Astrocyte (in vitro differentiated cells and primary cell): ENCODE data around the gene HES5. TPM values are rescaled to one million over a fixed set of nuclear protein-coding genes. Genes with fewer than 3 reads are reported as not detected.

ENCODE experiments used
- DNase-seq: peaks from one replicate; pipeline ENCODE4 v3.0.0-alpha.2; 2010; ENCODE audit warnings: low read depth
- FAIRE-seq: peaks from 2 replicates; lab custom pipeline; 2011; peaks lifted over from hg19 to GRCh38; lab: Jason Lieb, UNC
- H2AFZ ChIP-seq: 2 replicates; pipeline ENCODE4 v1.6.0; 2012; ENCODE audit warnings: low read depth, low read length, inconsistent platforms
- H3K27ac ChIP-seq: 2 replicates; pipeline ENCODE4 v1.5.1; 2011; ENCODE audit warnings: low read depth, low read length, inconsistent platforms
- H3K27me3 ChIP-seq: 2 replicates; pipeline ENCODE4 v1.6.0; 2011; ENCODE audit warnings: low read length, inconsistent platforms; ENCODE audit not compliant: insufficient read depth
- H3K36me3 ChIP-seq: 2 replicates; pipeline ENCODE4 v1.5.1; 2011; ENCODE audit warnings: low read length, inconsistent platforms; ENCODE audit not compliant: insufficient read depth
- H3K4me1 ChIP-seq: 2 replicates; pipeline ENCODE4 v1.5.1; 2011; ENCODE audit warnings: low read length, inconsistent platforms; ENCODE audit not compliant: insufficient read depth
- H3K4me2 ChIP-seq: 2 replicates; pipeline ENCODE4 v1.6.0; 2012; ENCODE audit warnings: low read length, inconsistent platforms
- H3K4me3 ChIP-seq: 2 replicates; pipeline ENCODE4 v1.5.1; 2011; ENCODE audit warnings: low read depth, mild to moderate bottlenecking, low read length, inconsistent platforms; ENCODE audit not compliant: insufficient read depth
- H3K79me2 ChIP-seq: 2 replicates; pipeline ENCODE4 v1.6.0; 2012; ENCODE audit warnings: mild to moderate bottlenecking, low read length, inconsistent platforms; ENCODE audit not compliant: insufficient read depth
- H3K9ac ChIP-seq: 2 replicates; pipeline ENCODE4 v1.6.0; 2012; ENCODE audit warnings: mild to moderate bottlenecking, low read length, inconsistent platforms
- H3K9me3 ChIP-seq: 2 replicates; pipeline ENCODE4 v1.5.1; 2012; ENCODE audit warnings: low read depth, mild to moderate bottlenecking, low read length, inconsistent platforms; ENCODE audit not compliant: insufficient read depth
- H4K20me1 ChIP-seq: 2 replicates; pipeline ENCODE4 v1.6.0; 2012; ENCODE audit warnings: low read length, inconsistent platforms; ENCODE audit not compliant: insufficient read depth
- H3K27ac Mint-ChIP-seq: one replicate; pipeline ENCODE4 v1.8.0; 2021; ENCODE audit warnings: mild to moderate bottlenecking, mixed read lengths; ENCODE audit not compliant: unreplicated experiment
- H3K27me3 Mint-ChIP-seq: one replicate; pipeline ENCODE4 v1.8.0; 2021; ENCODE audit warnings: low read depth, mixed read lengths; ENCODE audit not compliant: unreplicated experiment
- H3K36me3 Mint-ChIP-seq: one replicate; pipeline ENCODE4 v1.8.0; 2021; ENCODE audit warnings: low read depth, mixed read lengths; ENCODE audit not compliant: unreplicated experiment
- H3K4me1 Mint-ChIP-seq: one replicate; pipeline ENCODE4 v1.8.0; 2021; ENCODE audit warnings: low read depth, mixed read lengths; ENCODE audit not compliant: unreplicated experiment
- H3K4me3 Mint-ChIP-seq: one replicate; pipeline ENCODE4 v1.8.0; 2021; ENCODE audit warnings: mild to moderate bottlenecking, moderate library complexity, mixed read lengths; ENCODE audit not compliant: unreplicated experiment
- H3K9me3 Mint-ChIP-seq: one replicate; pipeline ENCODE4 v1.8.0; 2021; ENCODE audit warnings: mild to moderate bottlenecking, mixed read lengths; ENCODE audit not compliant: unreplicated experiment
- EZH2 ChIP-seq: IDR thresholded peaks from 2 replicates; pipeline ENCODE4 v1.6.1; 2012; ENCODE audit warnings: mild to moderate bottlenecking, low read length, inconsistent platforms; ENCODE audit not compliant: insufficient read depth
- total RNA-seq: library from RNA; stranded (reverse); gene quantifications from 2 replicates; pipeline ENCODE4 v1.2.1, GENCODE V29; 2021
- TF ChIP-seq, protein P1 (sequence below): IDR thresholded peaks from 2 replicates; pipeline ENCODE4 v1.5.1; 2011; ENCODE audit warnings: low read depth, mild to moderate bottlenecking, inconsistent platforms, low read length, moderate library complexity; ENCODE audit not compliant: insufficient read depth

Gene HES5
- total RNA-seq, 1 donor from 2014 or later = not detected

DNA sequence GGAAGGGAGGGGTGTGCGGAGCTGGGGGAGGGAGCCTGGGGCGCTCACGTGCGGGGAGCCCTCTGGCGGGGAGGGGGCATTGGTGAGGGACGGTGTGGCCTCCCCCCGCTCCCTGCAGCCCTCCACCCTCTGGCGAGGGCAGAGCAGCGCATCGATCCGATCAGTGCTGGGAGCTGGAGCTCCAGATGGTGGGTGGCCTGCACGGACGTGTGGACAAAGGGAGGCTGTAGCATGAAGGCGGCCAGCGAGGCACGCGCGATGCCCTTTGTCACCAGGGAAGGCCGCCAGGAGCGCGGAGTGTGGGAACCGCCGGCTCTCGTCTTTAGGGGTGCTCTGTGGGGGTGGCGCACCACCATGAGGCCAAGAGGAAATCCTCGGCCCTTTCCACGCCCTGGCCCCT lies 5.4 kb upstream of the HES5 start:
- peaks cover 38% of the 10 kb centered on the region for H3K4me1 ChIP-seq
- TF ChIP-seq, protein P1, sequence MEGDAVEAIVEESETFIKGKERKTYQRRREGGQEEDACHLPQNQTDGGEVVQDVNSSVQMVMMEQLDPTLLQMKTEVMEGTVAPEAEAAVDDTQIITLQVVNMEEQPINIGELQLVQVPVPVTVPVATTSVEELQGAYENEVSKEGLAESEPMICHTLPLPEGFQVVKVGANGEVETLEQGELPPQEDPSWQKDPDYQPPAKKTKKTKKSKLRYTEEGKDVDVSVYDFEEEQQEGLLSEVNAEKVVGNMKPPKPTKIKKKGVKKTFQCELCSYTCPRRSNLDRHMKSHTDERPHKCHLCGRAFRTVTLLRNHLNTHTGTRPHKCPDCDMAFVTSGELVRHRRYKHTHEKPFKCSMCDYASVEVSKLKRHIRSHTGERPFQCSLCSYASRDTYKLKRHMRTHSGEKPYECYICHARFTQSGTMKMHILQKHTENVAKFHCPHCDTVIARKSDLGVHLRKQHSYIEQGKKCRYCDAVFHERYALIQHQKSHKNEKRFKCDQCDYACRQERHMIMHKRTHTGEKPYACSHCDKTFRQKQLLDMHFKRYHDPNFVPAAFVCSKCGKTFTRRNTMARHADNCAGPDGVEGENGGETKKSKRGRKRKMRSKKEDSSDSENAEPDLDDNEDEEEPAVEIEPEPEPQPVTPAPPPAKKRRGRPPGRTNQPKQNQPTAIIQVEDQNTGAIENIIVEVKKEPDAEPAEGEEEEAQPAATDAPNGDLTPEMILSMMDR = no peak
- no peak for TF ChIP-seq EZH2
- no peak overlapping the region for H3K4me3 ChIP-seq
- H4K20me1 ChIP-seq = no peaks in the 10 kb centered on the region
- H3K27ac ChIP-seq = no peak overlapping the region
- H3K36me3 Mint-ChIP-seq = no peaks in the 10 kb centered on the region
- H3K36me3 ChIP-seq = no peaks in the 10 kb centered on the region
- no peak overlapping the region for H3K9ac ChIP-seq
- peak overlapping the region; percentile 72 for H3K4me2 ChIP-seq
- no peak overlapping the region for H2AFZ ChIP-seq
- H3K9me3 ChIP-seq = no peaks in the 10 kb centered on the region
- DNase-seq (no peak), FAIRE-seq (no peak)
- no peaks in the 10 kb centered on the region for H3K79me2 ChIP-seq
- peaks cover 10% of the 10 kb centered on the region for H3K4me1 Mint-ChIP-seq
- no peak overlapping the region for H3K4me3 Mint-ChIP-seq
- H3K27me3 ChIP-seq = peaks cover 8% of the 10 kb centered on the region
- H3K27ac Mint-ChIP-seq = no peak overlapping the region
- H3K27me3 Mint-ChIP-seq = peaks cover 46% of the 10 kb centered on the region
- H3K9me3 Mint-ChIP-seq = no peaks in the 10 kb centered on the region

DNA sequence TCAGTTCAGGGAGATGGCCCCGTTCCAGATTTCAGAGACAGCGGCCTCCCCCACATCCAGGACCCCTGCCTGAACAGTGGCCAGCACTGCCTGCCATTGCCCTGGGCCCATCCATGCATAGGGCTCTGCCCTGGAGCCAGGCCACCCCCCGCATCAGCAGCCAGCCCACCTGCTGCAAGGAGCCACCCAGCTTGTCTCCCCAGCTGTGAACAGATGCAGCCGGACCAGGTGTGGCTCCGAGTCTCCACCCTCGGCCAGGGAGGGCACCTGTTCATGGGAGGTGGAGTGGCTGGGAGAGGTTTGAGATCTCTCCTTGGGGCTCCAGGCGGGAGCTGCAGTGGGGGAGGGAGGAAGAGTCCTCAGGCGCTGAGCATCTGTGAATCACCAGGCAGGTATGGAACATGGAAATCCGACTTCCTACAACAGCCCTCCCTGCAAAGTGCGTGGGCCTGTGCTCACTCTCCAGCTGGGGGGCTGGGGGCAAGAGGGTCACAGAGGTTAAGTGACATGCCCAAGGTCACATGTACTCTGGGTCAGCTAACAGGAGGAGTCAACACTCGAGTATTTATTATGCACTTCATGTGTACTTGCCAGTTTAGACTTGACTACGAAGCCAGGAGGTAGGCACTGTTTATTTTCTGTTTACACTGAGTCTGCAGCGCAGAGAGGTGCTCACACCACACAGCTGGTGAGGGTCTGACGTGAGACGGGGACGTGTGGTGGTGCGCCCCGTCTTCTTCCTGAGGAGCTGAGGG lies 4.8 kb upstream of the HES5 start:
- Histone ChIP-seq H4K20me1 (no peaks in the 10 kb centered on the region), H3K9me3 (no peaks in the 10 kb centered on the region), H3K4me3 (no peak overlapping the region), H3K27ac (no peak overlapping the region), H3K4me1 (peaks cover 38% of the 10 kb centered on the region), H2AFZ (no peak overlapping the region), H3K27me3 (peaks cover 6% of the 10 kb centered on the region), H3K4me2 (peak overlapping the region; percentile 72), H3K79me2 (no peaks in the 10 kb centered on the region), H3K36me3 (no peaks in the 10 kb centered on the region), H3K9ac (no peak overlapping the region)
- peak; percentile 48 for DNase-seq
- Mint-ChIP-seq H3K27me3 (peaks cover 46% of the 10 kb centered on the region), H3K4me3 (peak overlapping the region; percentile 50), H3K27ac (no peak overlapping the region), H3K36me3 (no peaks in the 10 kb centered on the region), H3K9me3 (no peaks in the 10 kb centered on the region), H3K4me1 (peaks cover 10% of the 10 kb centered on the region)
- no peak for FAIRE-seq
- TF ChIP-seq, protein P1 = no peak
- TF ChIP-seq EZH2 = no peak

DNA sequence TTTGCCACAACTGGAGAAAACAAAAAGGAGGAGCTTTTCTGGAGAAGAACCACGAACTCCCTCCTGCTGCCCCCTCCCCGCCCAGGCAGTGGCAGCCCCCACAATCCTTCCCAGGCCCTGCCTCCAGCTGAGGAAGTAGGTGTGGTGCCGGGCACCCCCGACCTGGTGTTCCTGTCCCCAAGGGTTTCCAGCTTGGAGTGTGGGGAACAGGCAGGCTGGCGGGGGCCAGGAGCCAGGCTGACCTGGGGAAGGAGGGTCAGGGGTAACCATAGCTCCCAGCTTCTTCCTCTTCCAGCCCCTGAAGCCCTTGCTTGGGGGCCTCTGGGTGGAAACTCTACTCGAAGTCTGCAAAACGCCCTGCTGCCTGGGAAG lies 4.2 kb upstream of the HES5 start:
- Histone ChIP-seq H4K20me1 (no peaks in the 10 kb centered on the region), H3K27me3 (peaks cover 6% of the 10 kb centered on the region), H3K36me3 (no peaks in the 10 kb centered on the region), H3K9ac (no peak overlapping the region), H3K9me3 (no peaks in the 10 kb centered on the region), H3K27ac (no peak overlapping the region), H3K4me2 (peak overlapping the region; percentile 72), H3K79me2 (no peaks in the 10 kb centered on the region), H3K4me3 (no peak overlapping the region), H2AFZ (no peak overlapping the region), H3K4me1 (peaks cover 40% of the 10 kb centered on the region)
- DNase-seq = no peak
- H3K9me3 Mint-ChIP-seq = no peaks in the 10 kb centered on the region
- peaks cover 46% of the 10 kb centered on the region for H3K27me3 Mint-ChIP-seq
- no peak overlapping the region for H3K27ac Mint-ChIP-seq
- H3K4me3 Mint-ChIP-seq = no peak overlapping the region
- TF ChIP-seq EZH2 = no peak
- TF ChIP-seq, protein P1 = no peak
- no peaks in the 10 kb centered on the region for H3K36me3 Mint-ChIP-seq
- FAIRE-seq = no peak
- peaks cover 10% of the 10 kb centered on the region for H3K4me1 Mint-ChIP-seq
